B cell (primary cell): ENCODE measurements around the gene TRIM15. TPM values are rescaled to one million over a fixed set of nuclear protein-coding genes. Genes with fewer than 3 reads are reported as not detected.

Experiments
- ATAC-seq: fragments of 200-7000 bp; cut with Tn5 transposase; one replicate; pipeline ENCODE4 v1.10.0; 2021; ENCODE audit warnings: low read depth, mild to moderate bottlenecking, moderate number of reproducible peaks, moderate library complexity
- CTCF ChIA-PET: fragments of 350-600 bp; sonication (Branson Sonifier 250); formaldehyde crosslinking; loops from one replicate; lab custom pipeline; 2021; ENCODE audit warnings: antibody characterized with exemption, inconsistent platforms; lab: Charles Lee
- POLR2A ChIA-PET: fragments of 350-600 bp; sonication (Branson Sonifier 250); formaldehyde crosslinking; loops from one replicate; lab custom pipeline; 2021; ENCODE audit warnings: antibody characterized with exemption; lab: Charles Lee
- DNase-seq: peaks from one replicate; pipeline ENCODE4 v3.0.0; 2013
- H2AFZ ChIP-seq: 2 replicates; pipeline ENCODE4 v1.6.1; 2012; ENCODE audit warnings: mild to moderate bottlenecking, low read depth, low read length; ENCODE audit not compliant: insufficient read depth, poor library complexity, severe bottlenecking
- H3K27ac ChIP-seq, 2 donors: 1 replicate in 1 of 2; 2 replicates in 1 of 2; pipeline ENCODE4 v1.5.1; 2012 to 2013; ENCODE audit warnings: low read length in 2 of 2, mild to moderate bottlenecking in 2 of 2, moderate library complexity in 1 of 2
- H3K27me3 ChIP-seq, 4 experiments: fragments of 200-600 bp in 1 of 4; sonication (generic) in 1 of 4; replicated peaks in 1 of 4; 1 replicate in 2 of 4; 2 replicates in 2 of 4; pipeline versions ENCODE4 v1.6.1 to v1.7.0; 2013 to 2016; ENCODE audit warnings: low read length in 3 of 4, mild to moderate bottlenecking in 2 of 4, mixed read lengths in 1 of 4, moderate library complexity in 1 of 4; ENCODE audit not compliant: insufficient read depth in 4 of 4, control insufficient read depth in 3 of 4; ENCODE audit errors: control extremely low read depth in 1 of 4
- H3K36me3 ChIP-seq, 2 experiments: replicated peaks in 1 of 2; 1 replicate in 1 of 2; 2 replicates in 1 of 2; pipeline versions ENCODE4 v1.6.1 to v1.7.1; 2013; ENCODE audit warnings: low read length in 1 of 2; ENCODE audit not compliant: insufficient read depth in 2 of 2, control insufficient read depth in 1 of 2; ENCODE audit errors: control extremely low read depth in 1 of 2, extremely low read depth in 1 of 2
- H3K4me1 ChIP-seq, 2 donors: fragments of 200-600 bp in 1 of 2; sonication (generic) in 1 of 2; 1 replicate in 1 of 2; 2 replicates in 1 of 2; pipeline versions ENCODE4 v1.5.1 to v1.6.1; 2013 to 2017; ENCODE audit warnings: low read length in 2 of 2; ENCODE audit not compliant: control insufficient read depth in 2 of 2, insufficient read depth in 2 of 2
- H3K4me2 ChIP-seq: replicated peaks from 2 replicates; pipeline ENCODE3; 2012; ENCODE audit warnings: mild to moderate bottlenecking, low read depth, low read length; ENCODE audit not compliant: poor library complexity, severe bottlenecking
- H3K4me3 ChIP-seq, 5 experiments: fragments of 200-600 bp in 1 of 5; sonication (generic) in 1 of 5; 1 replicate in 3 of 5; 2 replicates in 2 of 5; pipeline versions ENCODE4 v1.5.1 to v1.7.0; 2011 to 2016; ENCODE audit warnings: low read length in 4 of 5, mild to moderate bottlenecking in 4 of 5, low read depth in 2 of 5, control low read depth in 1 of 5, moderate library complexity in 1 of 5; ENCODE audit not compliant: insufficient read depth in 1 of 5; ENCODE audit errors: control extremely low read depth in 1 of 5, extremely low read depth in 1 of 5
- H3K79me2 ChIP-seq: fragments of 200-600 bp; sonication (generic); one replicate; pipeline ENCODE4 v1.6.0; 2016; ENCODE audit warnings: low read length; ENCODE audit not compliant: control insufficient read depth, insufficient read depth
- H3K9ac ChIP-seq: fragments of 200-600 bp; sonication (generic); 2 replicates; pipeline ENCODE4 v1.6.1; 2017; ENCODE audit warnings: mild to moderate bottlenecking, low read length, moderate library complexity
- H3K9me3 ChIP-seq, 3 donors: one replicate each; pipeline versions ENCODE4 v1.6.1 to v1.7.1; 2013; ENCODE audit warnings: low read length in 2 of 3; ENCODE audit not compliant: control insufficient read depth in 2 of 3, insufficient read depth in 1 of 3; ENCODE audit errors: control extremely low read depth in 1 of 3
- H4K20me1 ChIP-seq: 2 replicates; pipeline ENCODE4 v1.6.0; 2012; ENCODE audit warnings: mild to moderate bottlenecking, low read length; ENCODE audit not compliant: insufficient read depth, control insufficient read depth, poor library complexity, severe bottlenecking
- H3K27ac Mint-ChIP-seq: one replicate; pipeline ENCODE4 v1.8.0; 2021; ENCODE audit warnings: mixed read lengths
- H3K27me3 Mint-ChIP-seq: one replicate; pipeline ENCODE4 v1.8.0; 2021; ENCODE audit warnings: mixed read lengths
- H3K4me1 Mint-ChIP-seq: one replicate; pipeline ENCODE4 v1.8.0; 2021; ENCODE audit warnings: mixed read lengths
- H3K4me3 Mint-ChIP-seq: one replicate; pipeline ENCODE4 v1.8.0; 2021; ENCODE audit warnings: mixed read lengths
- H3K9me3 Mint-ChIP-seq: one replicate; pipeline ENCODE4 v1.8.0; 2022; ENCODE audit warnings: mixed read lengths; ENCODE audit not compliant: insufficient read depth
- EZH2 ChIP-seq: IDR thresholded peaks from 2 replicates; pipeline ENCODE4 v1.6.1; 2012; ENCODE audit warnings: borderline replicate concordance, low read depth, mild to moderate bottlenecking, moderate library complexity, low read length; ENCODE audit not compliant: insufficient read depth, poor library complexity, severe bottlenecking
- WGBS: methylation state at CpG from one replicate; pipeline ENCODE4 v1.1.5; 2013; ENCODE audit warnings: missing lambda C conversion rate; ENCODE audit not compliant: insufficient coverage; 5-methylcytosine and 5-hydroxymethylcytosine counted together
- intact Hi-C: fragments of 100-400 bp; cut with micrococcal nuclease; formaldehyde crosslinking; loops from one replicate; pipeline ENCODE4 v1.10.0; 2022
- polyA plus RNA-seq: library from polyadenylated mRNA; depleted of rRNA; stranded (reverse); fragments of >200 nt; gene quantifications from 2 replicates; pipeline ENCODE4 v1.2.3, GENCODE V29; 2012
- total RNA-seq, 2 donors: library from RNA; stranded (reverse); fragments of 120-200 nt in 1 of 2; gene quantifications; 1 replicate in 1 of 2; 2 replicates in 1 of 2; pipeline versions ENCODE4 v1.2.3 to v1.2.4, GENCODE V29; 2013 to 2022
- TF ChIP-seq, protein P1 (sequence below): fragments of 200-600 bp; IDR thresholded peaks from one replicate; pipeline ENCODE4 v1.8.0; 2022; ENCODE audit warnings: antibody characterized with exemption, mild to moderate bottlenecking

The TRIM15 gene
- total and polyA plus RNA-seq, 2 donors (not counting 1 experiment from before 2014, with no cell fraction given) = not detected

DNA sequence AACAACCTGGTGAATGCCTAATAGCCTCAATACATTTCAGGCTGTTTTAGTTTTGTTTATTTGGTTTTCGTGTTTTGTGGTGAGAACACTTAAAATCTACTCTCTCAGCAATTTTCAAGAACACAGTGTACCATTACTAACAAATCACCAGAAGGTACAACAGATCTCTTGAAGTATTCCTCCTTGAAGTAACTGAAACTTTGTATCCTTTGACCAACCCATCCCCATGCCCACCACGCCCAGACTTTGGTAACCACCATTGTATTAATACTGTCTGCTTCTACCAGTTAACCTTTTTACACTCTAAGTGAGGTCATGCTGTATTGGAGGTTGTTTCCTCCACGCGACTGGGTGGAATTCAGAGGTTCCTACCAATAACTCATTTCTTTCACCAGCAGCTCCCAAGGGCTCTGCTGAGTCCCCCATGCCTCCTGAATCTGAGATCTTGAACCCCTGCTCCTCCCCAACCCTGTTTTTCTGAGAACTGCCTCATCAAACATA lies 33.1 kb upstream of the TRIM15 start:
- Histone ChIP-seq H3K9me3 (peaks cover 0 to 6% (median 0%) of the 10 kb centered on the region in 3 donors), H3K4me1 (peaks cover 13 to 18% of the 10 kb centered on the region in 2 donors), H3K4me2 (no peak overlapping the region), H3K36me3 (no peaks in the 10 kb centered on the region), H3K79me2 (no peaks in the 10 kb centered on the region), H3K27ac (no peak overlapping the region), H4K20me1 (no peaks in the 10 kb centered on the region), H3K9ac (no peak overlapping the region), H2AFZ (peak overlapping the region; percentile 57), H3K4me3 (no peak overlapping the region), H3K27me3 (peaks cover 0 to 48% (median 42%) of the 10 kb centered on the region in 4 experiments)
- ATAC-seq = no peak
- no peak for DNase-seq
- POLR2A ChIA-PET = interaction anchor here (1.7 kb wide), 1 partner anchor 27 kb away, joined by 7 read pairs; no protein-coding TSS in a partner anchor
- no peak overlapping the region for H3K4me3 Mint-ChIP-seq
- TF ChIP-seq EZH2 = no peak
- TF ChIP-seq, protein P1, sequence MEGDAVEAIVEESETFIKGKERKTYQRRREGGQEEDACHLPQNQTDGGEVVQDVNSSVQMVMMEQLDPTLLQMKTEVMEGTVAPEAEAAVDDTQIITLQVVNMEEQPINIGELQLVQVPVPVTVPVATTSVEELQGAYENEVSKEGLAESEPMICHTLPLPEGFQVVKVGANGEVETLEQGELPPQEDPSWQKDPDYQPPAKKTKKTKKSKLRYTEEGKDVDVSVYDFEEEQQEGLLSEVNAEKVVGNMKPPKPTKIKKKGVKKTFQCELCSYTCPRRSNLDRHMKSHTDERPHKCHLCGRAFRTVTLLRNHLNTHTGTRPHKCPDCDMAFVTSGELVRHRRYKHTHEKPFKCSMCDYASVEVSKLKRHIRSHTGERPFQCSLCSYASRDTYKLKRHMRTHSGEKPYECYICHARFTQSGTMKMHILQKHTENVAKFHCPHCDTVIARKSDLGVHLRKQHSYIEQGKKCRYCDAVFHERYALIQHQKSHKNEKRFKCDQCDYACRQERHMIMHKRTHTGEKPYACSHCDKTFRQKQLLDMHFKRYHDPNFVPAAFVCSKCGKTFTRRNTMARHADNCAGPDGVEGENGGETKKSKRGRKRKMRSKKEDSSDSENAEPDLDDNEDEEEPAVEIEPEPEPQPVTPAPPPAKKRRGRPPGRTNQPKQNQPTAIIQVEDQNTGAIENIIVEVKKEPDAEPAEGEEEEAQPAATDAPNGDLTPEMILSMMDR = no peak
- no peak overlapping the region for H3K27ac Mint-ChIP-seq
- CTCF ChIA-PET = interaction anchor here (1.0 to 6.7 kb wide), 18 partner anchors 7 to 397 kb away, joined by 3 to 194 read pairs (median 4); partner anchors contain the start of gene POLR1H
- no CpG with 5 or more reads among the region's 4 CpGs for WGBS
- no peaks in the 10 kb centered on the region for H3K9me3 Mint-ChIP-seq
- intact Hi-C loops = loop anchor here (10.0 kb wide), 1 partner anchor 115 kb away; no protein-coding TSS in a partner anchor
- peaks cover 12% of the 10 kb centered on the region for H3K4me1 Mint-ChIP-seq
- H3K27me3 Mint-ChIP-seq = peaks cover 61% of the 10 kb centered on the region
